ENCODE measurements around the gene NENF.

- TF ChIP-seq CTCF (IDR thresholded peaks at IDR 0.05) = no peak
- TF ChIP-seq POLR2A (IDR thresholded peaks at IDR 0.05) = no peak
These were observed 35.2 kb downstream of the NENF start for GRCh38 chr1:212467843-212468482.
